Measurements from ENCODE around the gene OR4K2.

GRCh38 chr14:19917243-19917642 is 42.3 kb downstream of the OR4K2 start:
- no peak for TF ChIP-seq CTCF (IDR thresholded peaks at IDR 0.05)
- TF ChIP-seq POLR2A (IDR thresholded peaks at IDR 0.05): no peak

All from heart left ventricle (tissue), 13 donors.